Stomach smooth muscle (tissue), 2 donors: Measurements from ENCODE around the gene RCSD1.

Experiments
- H3K27ac ChIP-seq: one replicate; pipeline ENCODE4 v1.7.0; 2013; ENCODE audit warnings: mild to moderate bottlenecking, low read length, inconsistent platforms
- H3K27me3 ChIP-seq, 2 donors: one replicate each; pipeline ENCODE4 v1.7.0; 2013; ENCODE audit warnings: low read length in 2 of 2; ENCODE audit not compliant: insufficient read depth in 2 of 2, control insufficient read depth in 1 of 2
- H3K36me3 ChIP-seq, 2 donors: one replicate each; pipeline ENCODE4 v1.7.0; 2013; ENCODE audit warnings: low read length in 2 of 2; ENCODE audit not compliant: control insufficient read depth in 2 of 2, insufficient read depth in 2 of 2
- H3K4me1 ChIP-seq: one replicate; pipeline ENCODE4 v1.7.0; 2013; ENCODE audit warnings: low read length; ENCODE audit not compliant: control insufficient read depth, insufficient read depth
- H3K4me3 ChIP-seq, 2 donors: one replicate each; pipeline ENCODE4 v1.7.0; 2013; ENCODE audit warnings: low read length in 2 of 2
- H3K9ac ChIP-seq, 2 donors: one replicate each; pipeline ENCODE4 v1.7.0; 2013; ENCODE audit warnings: low read length in 2 of 2, mild to moderate bottlenecking in 1 of 2
- H3K9me3 ChIP-seq, 2 donors: one replicate each; pipeline ENCODE4 v1.7.0; 2013; ENCODE audit warnings: low read length in 2 of 2; ENCODE audit not compliant: control insufficient read depth in 2 of 2
- donor health status: healthy.
- donor health status: Pancreatic carcinoma.

RCSD1 gene, protein sequence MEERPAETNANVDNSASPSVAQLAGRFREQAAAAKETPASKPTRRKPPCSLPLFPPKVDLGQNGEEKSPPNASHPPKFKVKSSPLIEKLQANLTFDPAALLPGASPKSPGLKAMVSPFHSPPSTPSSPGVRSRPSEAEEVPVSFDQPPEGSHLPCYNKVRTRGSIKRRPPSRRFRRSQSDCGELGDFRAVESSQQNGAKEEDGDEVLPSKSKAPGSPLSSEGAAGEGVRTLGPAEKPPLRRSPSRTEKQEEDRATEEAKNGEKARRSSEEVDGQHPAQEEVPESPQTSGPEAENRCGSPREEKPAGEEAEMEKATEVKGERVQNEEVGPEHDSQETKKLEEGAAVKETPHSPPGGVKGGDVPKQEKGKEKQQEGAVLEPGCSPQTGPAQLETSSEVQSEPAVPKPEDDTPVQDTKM

DNA sequence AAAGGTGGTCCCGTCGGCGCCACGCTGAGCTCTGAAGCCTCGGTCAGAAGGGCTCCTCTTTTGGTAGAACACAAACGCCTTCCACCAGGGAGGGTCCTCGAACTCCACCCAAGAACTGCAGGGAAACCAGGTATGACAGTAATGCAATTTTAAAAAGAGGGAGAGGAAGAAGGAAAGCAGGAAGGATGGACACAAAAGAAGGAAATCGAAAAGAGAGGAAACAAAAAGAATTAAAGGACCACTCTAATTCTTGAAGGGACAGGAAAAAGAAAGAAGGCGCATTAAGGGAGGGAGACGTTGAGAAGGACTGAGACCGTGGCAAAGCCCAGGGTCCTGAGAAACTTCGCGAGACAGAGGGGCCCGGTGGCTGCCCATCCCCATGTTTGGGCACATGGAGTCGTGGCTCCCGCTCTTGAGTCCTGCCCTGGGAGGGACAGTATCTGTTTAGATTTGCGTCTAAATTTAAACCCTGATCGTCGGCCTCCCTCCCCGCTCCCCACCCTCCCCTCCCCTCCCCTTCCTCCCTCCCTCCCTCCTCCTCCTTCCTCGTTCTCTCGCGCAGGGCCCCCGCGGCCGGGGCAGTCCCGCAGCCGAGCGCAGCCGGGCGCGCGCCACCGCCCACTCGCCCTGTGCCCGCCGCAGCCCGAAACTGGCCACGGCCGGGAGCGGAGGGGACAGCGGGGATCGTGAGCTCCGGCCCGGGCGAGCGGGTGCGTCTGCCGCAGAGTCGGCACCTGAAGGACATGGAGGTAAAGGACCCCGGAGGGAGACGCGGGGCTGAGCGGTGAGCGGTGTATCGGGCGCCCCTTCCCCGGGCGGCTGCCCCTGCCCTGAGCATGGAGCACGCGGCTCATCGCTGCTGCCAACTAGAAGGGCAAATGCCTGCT lies at the start of gene RCSD1:
RCSD1 (plus strand) TSS at position 552 of the 887 bp plus-strand sequence; CDS start at position 744, 192 bp downstream.
- H3K9me3 ChIP-seq, result no peaks in the 10 kb centered on the region
- peak within 1 kb of the TSS; percentile 66 to 67 for H3K9ac ChIP-seq
- peak within 1 kb of the TSS; percentile 64 to 81 for H3K4me3 ChIP-seq
- H3K4me1 ChIP-seq, result peaks cover 29% of the 10 kb centered on the region
- H3K27ac ChIP-seq, result peak within 1 kb of the TSS; percentile 49
- no peaks in the 10 kb centered on the region for H3K27me3 ChIP-seq
- H3K36me3 ChIP-seq, result no peaks in the 10 kb centered on the region

DNA sequence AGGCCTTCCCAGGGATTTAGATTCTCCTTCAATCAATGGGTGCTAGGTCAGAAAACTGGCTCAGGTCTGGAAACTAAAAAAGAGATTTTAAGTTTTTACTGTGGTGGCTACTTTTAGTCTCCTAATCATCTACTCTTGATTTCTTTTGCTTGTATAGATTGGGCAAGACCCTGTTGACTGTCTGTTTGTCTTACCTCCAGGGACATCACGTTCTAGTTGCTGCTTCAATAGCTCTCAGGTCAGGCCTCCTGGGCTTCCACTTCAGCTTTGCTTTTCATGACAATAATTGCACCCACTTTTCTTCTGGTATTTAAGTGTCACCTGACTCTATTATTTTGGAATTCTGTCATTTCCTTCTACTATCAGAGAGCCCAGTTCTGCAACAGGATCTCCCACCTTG lies 48.0 kb upstream of the RCSD1 start:
- H3K36me3 ChIP-seq, result no peaks in the 10 kb centered on the region
- no peak overlapping the region for H3K27ac ChIP-seq
- no peaks in the 10 kb centered on the region for H3K9me3 ChIP-seq
- no peaks in the 10 kb centered on the region for H3K27me3 ChIP-seq
- H3K4me3 ChIP-seq, result no peak overlapping the region
- H3K4me1 ChIP-seq, result no peaks in the 10 kb centered on the region
- no peak overlapping the region for H3K9ac ChIP-seq

DNA sequence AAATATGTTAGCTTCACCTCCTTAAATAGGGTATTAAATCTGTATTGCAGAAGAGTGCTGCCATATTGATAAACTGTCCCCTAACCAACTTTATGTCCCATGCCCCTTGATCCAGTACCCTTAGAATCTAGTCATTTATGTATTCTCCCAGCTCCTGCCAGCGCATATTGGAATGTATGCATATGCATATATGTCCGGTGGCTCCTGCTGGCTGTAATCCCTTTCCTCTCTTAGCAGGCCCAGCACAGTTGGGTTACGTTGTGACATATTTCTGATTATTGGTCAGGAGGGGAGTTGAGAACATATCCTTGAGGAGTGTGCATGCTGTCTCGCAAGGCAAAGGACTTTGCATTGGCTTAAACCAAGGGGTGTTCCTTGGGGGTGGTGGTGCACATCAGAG lies 47.3 kb upstream of the RCSD1 start:
- Histone ChIP-seq H3K4me3 (no peak overlapping the region), H3K27me3 (no peaks in the 10 kb centered on the region), H3K9ac (no peak overlapping the region), H3K27ac (no peak overlapping the region), H3K36me3 (no peaks in the 10 kb centered on the region), H3K9me3 (no peaks in the 10 kb centered on the region), H3K4me1 (no peaks in the 10 kb centered on the region)

DNA sequence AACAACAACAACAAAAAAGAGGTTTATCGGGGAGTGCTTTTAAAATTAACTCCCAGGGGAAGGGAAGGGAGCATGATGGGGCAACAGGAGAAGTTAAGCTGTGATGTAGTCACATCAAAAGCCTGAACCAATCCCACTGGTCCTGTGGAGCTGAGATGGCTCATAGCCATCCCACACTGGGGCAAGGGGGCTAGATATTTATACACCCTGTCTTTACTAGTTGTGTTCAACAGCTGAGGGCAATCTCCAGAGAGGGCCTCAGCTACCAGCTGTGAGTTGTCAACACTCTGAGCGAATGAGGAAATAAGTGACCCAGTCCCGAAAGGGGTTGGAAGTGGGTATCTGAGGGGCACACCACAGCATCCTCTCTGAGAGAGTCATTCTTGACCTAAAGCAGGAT lies 45.5 kb upstream of the RCSD1 start:
- H3K27me3 ChIP-seq, result no peaks in the 10 kb centered on the region
- no peaks in the 10 kb centered on the region for H3K9me3 ChIP-seq
- no peaks in the 10 kb centered on the region for H3K4me1 ChIP-seq
- no peak overlapping the region for H3K4me3 ChIP-seq
- no peaks in the 10 kb centered on the region for H3K36me3 ChIP-seq
- H3K27ac ChIP-seq, result no peak overlapping the region
- H3K9ac ChIP-seq, result no peak overlapping the region

DNA sequence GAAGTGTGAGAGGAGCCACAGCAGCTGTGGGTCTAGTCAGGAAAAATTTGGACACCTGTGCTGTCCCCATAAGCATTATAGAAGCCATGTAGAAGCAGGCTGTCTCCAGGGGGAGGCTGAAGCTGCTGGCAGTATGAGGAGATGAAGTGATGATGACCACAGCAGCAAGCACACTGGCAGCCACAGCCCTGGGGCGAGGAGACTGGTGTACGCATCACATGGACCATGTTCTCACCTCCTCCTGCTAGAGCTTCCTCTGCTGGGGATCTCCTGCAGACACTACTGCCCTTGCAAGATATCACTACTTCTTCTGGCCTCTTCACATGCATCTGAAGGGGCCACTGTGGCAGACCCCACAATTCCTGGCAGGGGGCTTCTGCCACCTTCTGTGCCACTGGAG lies 42.7 kb upstream of the RCSD1 start:
- Histone ChIP-seq H3K4me3 (no peak overlapping the region), H3K4me1 (no peaks in the 10 kb centered on the region), H3K27ac (no peak overlapping the region), H3K36me3 (no peaks in the 10 kb centered on the region), H3K9me3 (no peaks in the 10 kb centered on the region), H3K9ac (no peak overlapping the region), H3K27me3 (no peaks in the 10 kb centered on the region)

DNA sequence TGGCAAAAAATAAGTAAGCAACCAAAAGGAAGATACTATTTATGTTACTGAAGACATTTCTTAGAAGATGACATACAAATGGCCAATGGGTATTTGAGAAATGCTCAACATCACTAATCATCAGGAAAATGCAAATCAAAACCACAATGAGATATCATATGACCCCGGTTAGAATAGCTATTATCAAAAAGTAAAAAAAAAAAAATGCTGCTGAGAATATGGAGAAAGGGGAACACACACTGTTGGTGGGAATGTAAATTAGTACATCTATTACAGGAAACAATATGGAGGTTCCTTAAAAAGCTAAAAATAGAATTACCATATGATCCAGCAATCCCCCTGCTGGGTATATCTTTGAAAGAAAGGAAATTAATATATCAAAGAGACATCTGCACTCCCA lies 42.2 kb upstream of the RCSD1 start:
- no peak overlapping the region for H3K27ac ChIP-seq
- H3K27me3 ChIP-seq, result no peaks in the 10 kb centered on the region
- H3K4me3 ChIP-seq, result no peak overlapping the region
- H3K4me1 ChIP-seq, result no peaks in the 10 kb centered on the region
- H3K36me3 ChIP-seq, result no peaks in the 10 kb centered on the region
- H3K9ac ChIP-seq, result no peak overlapping the region
- H3K9me3 ChIP-seq, result no peaks in the 10 kb centered on the region

DNA sequence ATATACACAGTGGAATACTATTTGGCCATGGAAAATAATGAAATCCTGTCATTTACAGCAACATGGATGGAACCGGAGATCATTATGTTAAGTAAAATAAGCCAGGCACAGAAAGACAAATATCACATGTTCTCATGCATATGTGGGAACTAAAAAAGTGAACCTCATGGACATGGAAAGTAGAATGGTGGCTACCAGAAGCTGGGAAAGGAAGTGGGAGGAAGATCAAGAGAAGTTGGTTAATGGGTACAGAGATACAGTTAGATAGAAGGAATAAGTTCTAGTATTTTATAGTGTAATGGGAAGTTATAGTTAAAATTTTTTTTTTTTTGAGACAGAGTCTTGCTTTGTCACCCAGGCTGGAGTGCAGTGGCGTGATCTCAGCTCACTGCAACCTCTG lies 41.7 kb upstream of the RCSD1 start:
- Histone ChIP-seq H3K9ac (no peak overlapping the region), H3K36me3 (no peaks in the 10 kb centered on the region), H3K27me3 (no peaks in the 10 kb centered on the region), H3K9me3 (no peaks in the 10 kb centered on the region), H3K4me3 (no peak overlapping the region), H3K4me1 (no peaks in the 10 kb centered on the region), H3K27ac (no peak overlapping the region)

DNA sequence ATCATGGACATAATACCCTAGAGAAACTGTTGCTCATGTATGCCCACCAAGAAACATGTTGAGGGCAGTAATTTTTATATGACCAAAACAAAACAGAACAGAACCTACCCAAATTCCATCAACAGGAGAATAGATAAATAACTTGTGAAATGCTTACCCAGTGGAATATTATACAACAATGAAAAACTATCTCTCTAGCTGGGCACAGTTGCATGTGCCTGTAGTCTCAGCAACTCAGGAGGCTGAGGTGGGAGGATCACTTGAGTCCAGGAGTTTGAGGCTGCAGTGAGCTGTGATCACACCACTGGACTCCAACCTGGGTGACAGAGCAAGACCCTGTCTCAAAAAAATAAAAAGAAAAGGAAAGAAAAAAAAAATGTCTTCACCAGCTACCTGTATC lies 37.6 kb upstream of the RCSD1 start:
- no peaks in the 10 kb centered on the region for H3K36me3 ChIP-seq
- no peak overlapping the region for H3K27ac ChIP-seq
- H3K4me3 ChIP-seq, result no peak overlapping the region
- H3K9me3 ChIP-seq, result no peaks in the 10 kb centered on the region
- no peak overlapping the region for H3K9ac ChIP-seq
- no peaks in the 10 kb centered on the region for H3K4me1 ChIP-seq
- no peaks in the 10 kb centered on the region for H3K27me3 ChIP-seq

DNA sequence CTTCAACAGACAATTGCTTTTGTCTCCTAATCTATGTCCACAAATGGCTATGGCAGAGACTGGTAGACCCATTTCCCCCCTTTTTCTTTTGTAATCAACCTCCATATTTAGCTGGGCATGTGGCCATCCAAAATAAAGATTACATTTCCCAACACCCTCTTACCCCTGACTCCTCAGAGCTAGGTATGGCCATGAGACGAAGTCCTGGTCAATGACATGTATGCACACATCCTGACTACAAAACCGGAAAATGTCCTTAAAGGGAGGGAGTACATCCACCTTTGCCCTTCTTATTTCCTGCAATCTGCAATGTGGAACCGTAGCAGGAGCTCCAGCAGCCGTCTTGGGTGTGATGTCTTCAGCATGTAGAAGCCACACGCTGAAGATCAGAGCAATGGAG lies 36.2 kb upstream of the RCSD1 start:
- H3K36me3 ChIP-seq, result no peaks in the 10 kb centered on the region
- no peaks in the 10 kb centered on the region for H3K27me3 ChIP-seq
- H3K27ac ChIP-seq, result no peak overlapping the region
- no peak overlapping the region for H3K4me3 ChIP-seq
- H3K4me1 ChIP-seq, result no peaks in the 10 kb centered on the region
- no peaks in the 10 kb centered on the region for H3K9me3 ChIP-seq
- no peak overlapping the region for H3K9ac ChIP-seq

DNA sequence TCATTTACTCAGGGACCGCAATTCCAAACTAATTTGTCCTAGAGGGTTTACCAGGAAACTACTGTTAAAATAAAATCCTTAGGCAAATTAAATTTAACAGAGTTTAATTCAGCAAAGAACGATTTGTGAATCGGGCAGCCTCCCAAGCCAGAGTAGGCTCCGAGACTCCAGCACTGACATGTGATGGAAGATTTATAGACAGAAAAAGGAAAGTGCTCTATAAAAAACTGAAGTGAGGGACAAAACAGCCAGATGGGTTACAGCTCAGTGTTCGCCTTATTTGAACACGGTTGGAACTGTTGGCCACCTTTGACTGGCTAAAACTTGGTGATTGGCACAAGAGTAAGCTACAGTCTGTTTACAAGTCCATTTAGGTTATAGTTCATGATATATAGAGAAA lies 35.2 kb upstream of the RCSD1 start:
- H3K4me1 ChIP-seq, result no peaks in the 10 kb centered on the region
- no peaks in the 10 kb centered on the region for H3K9me3 ChIP-seq
- no peak overlapping the region for H3K27ac ChIP-seq
- no peaks in the 10 kb centered on the region for H3K27me3 ChIP-seq
- H3K4me3 ChIP-seq, result no peak overlapping the region
- no peak overlapping the region for H3K9ac ChIP-seq
- no peaks in the 10 kb centered on the region for H3K36me3 ChIP-seq
